SW 1271 (cell line): ENCODE results near the gene DOCK6.

Experiments
- DNase-seq, 2 experiments: peaks; one replicate each; lab custom pipeline; 2025; lab: John Stamatoyannopoulos, UW

The DOCK6 gene

GRCh38 chr19:11244846-11245589 is 17.3 kb downstream of the DOCK6 start:
- DNase-seq: no peak

GRCh38 chr19:11243798-11244169 is 18.5 kb downstream of the DOCK6 start:
- no peak for DNase-seq

- peak in 1 of 2 experiments; percentile 52 for DNase-seq
Measured at GRCh38 chr19:11242864-11243797, 19.2 kb downstream of the DOCK6 start.

DNA sequence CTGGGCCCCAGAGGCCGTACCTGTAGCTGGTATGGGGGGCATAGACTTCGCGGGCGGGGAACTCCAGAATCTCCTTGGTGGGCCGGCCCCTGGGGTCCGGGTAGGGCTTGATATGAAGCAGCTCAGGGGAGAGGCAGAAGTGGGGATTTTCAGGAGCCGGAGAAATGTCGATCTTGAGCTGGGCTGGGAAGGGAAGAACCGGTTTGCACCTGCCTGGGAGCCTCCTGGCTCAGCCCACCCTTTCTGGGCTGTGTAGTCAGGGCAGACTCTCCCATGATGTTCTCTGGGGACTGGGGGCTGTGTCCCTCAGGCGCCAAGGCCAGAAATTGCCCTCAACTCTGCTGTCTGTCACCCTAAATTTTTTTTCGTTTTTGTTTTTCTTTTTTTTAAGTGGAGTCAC is 20.3 kb downstream of the DOCK6 start:
- DNase-seq: no peak

- DNase-seq: no peak
Measured at GRCh38 chr19:11240008-11240444, 22.3 kb downstream of the DOCK6 start.

GRCh38 chr19:11239377-11240000 is 22.8 kb downstream of the DOCK6 start, which contains the start of gene ANGPTL8:
TSS of gene ANGPTL8 (plus strand) at chr19:11239619. CDS start at chr19:11239638, 19 bp downstream.
- no peak for DNase-seq

GRCh38 chr19:11238781-11239376 is 23.4 kb downstream of the DOCK6 start:
- DNase-seq: no peak

GRCh38 chr19:11238041-11238440 is 24.3 kb downstream of the DOCK6 start:
- DNase-seq: no peak

DNA sequence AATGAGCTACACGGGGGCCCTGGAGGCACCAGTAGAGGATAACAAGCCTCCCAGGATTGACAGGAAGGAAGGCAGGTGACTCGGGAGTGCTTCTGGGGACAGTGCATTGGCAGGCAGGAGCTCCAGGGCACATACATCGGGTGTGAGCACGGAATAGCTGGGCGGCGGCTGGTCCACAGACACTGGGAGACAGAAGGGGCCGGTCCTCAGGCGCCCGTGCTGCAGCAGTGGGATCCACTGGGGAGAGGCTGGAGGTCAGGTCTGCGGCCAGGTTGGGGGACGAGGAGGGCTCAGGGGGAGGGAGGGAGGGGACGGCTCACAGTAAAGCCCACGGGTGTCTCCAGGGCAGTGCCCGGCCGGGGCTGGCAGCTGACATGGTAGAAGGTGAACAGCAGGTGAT is 25.0 kb downstream of the DOCK6 start:
- no peak for DNase-seq

GRCh38 chr19:11236324-11237301 is 25.7 kb downstream of the DOCK6 start:
- no peak for DNase-seq

- no peak for DNase-seq
Measured at GRCh38 chr19:11234486-11235075, 27.7 kb downstream of the DOCK6 start.

GRCh38 chr19:11233073-11233472 is 29.3 kb downstream of the DOCK6 start:
- DNase-seq: no peak

GRCh38 chr19:11232555-11232954 is 29.8 kb downstream of the DOCK6 start:
- no peak for DNase-seq

- DNase-seq: no peak
Measured at GRCh38 chr19:11230621-11231386, 31.5 kb downstream of the DOCK6 start.

DNA sequence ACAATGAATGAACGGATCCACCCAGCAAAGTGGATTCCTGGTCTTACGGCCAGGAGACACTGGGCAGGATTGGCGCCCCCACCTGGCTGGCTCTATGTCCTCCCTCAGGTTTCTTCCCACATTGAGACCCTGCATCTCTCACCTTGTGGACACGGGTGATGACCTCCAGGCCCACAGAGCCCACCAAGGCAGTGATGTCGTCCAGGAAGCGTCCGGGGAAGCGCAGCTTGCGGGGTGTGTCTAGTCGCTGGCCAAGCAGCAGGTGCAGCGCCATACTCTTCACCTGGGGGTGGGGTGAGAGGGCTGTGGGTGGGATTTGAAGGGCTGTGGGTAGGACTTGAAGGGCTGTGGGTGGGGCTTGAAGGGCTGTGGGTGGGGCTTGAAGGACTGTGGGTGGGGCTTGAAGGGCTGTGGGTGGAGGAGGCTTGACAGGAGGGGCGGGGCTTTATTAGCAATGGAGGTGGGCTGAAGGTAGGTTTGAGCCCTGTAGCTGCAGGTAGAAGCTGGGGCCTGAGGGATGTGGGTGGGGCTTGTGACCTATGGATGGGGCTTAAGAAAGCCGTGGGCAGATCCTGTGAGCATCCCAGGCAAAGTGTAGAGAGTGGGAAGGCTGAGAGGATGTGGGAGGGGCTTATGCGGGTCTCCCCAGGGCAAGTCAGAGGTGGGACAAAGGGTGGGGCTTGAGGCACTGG is 35.0 kb downstream of the DOCK6 start:
- peak in 1 of 2 experiments; percentile 43 for DNase-seq

DNA sequence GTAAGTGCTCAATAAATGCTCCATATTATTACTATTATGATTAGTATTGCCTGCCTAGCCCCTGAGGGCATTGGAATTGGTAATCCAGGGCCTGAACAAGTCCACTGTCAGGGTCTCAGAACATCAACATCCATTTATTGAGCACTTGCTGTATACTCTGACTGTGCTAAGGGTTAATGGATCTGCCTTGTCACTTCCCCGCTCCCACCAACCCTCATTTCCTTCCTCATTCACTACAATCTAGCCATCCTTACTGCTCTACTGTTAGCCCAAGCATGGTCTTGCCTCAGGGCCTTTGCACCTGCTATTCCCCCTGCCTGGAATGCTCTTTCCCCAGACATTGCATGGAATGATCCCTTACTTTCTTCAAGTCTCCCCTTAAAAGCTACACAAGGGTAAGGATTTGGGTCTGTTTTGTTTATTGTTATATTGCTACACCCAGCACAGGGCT is 35.6 kb downstream of the DOCK6 start:
- no peak for DNase-seq

DNA sequence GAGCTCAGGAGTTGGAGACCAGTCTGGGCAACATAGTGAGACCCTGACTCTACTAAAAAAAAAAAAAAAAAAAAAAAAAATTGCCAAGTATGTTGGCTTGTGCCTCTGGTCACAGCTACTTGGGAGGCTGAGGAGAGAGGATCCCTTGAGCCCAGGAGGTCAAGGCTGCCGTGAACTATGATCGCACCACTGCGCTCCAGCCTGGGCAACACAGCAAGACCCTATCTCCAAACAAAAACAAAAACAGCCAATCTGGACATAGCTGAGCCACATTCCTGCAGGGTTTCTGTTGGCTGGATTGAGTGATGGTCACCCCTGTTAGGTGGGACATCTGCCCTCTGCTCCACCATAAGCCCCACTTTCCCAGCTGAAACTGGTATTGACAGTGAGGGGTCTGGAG is 36.5 kb downstream of the DOCK6 start:
- DNase-seq: no peak

- no peak for DNase-seq
Measured at GRCh38 chr19:11225172-11225571, 37.2 kb downstream of the DOCK6 start.

GRCh38 chr19:11224429-11224828 is 37.9 kb downstream of the DOCK6 start:
- no peak for DNase-seq
